SK-N-SH (cell line): Measurements from ENCODE around the gene OTUB1. TPM values are rescaled to one million over a fixed set of nuclear protein-coding genes. Genes with fewer than 3 reads are reported as not detected.
A peak's percentile ranks its signal among the peaks of the same experiment; 100 is the strongest.

Experiments used
- CTCF ChIA-PET: fragments of 300-600, 350-600 bp; formaldehyde crosslinking; extraction: SDS; loops from one replicate; lab custom pipeline; 2021; lab: Yijun Ruan, JAX
- POLR2A ChIA-PET: fragments of 350-600 bp; sonication (Branson Sonifier 250); formaldehyde crosslinking; extraction: SDS; loops from one replicate; lab custom pipeline; 2020; ENCODE audit warnings: antibody characterized with exemption, inconsistent platforms; lab: Yijun Ruan, JAX
- DNase-seq: peaks from one replicate; pipeline ENCODE4 v3.0.0; 2012
- H2AFZ ChIP-seq: fragments of 200-600 bp; sonication (generic); 2 replicates; pipeline ENCODE4 v1.8.1; 2016; ENCODE audit warnings: antibody characterized with exemption, mild to moderate bottlenecking, low read depth
- H3F3A ChIP-seq: fragments of 200-600 bp; sonication (generic); replicated peaks from 2 replicates; pipeline ENCODE3; 2016; ENCODE audit warnings: antibody characterized with exemption, mild to moderate bottlenecking; ENCODE audit not compliant: insufficient read depth
- H3K27ac ChIP-seq, 2 experiments: fragments of 200-500 bp in 1 of 2; fragments of 200-600 bp in 1 of 2; sonication (Bioruptor generic) in 1 of 2; sonication (generic), shearing (Covaris generic) in 1 of 2; 2 replicates each; pipeline versions ENCODE4 v1.5.1 to v1.6.1; 2014 to 2016; ENCODE audit warnings: low read depth in 2 of 2, inconsistent platforms in 1 of 2, low read length in 1 of 2, mild to moderate bottlenecking in 1 of 2, mixed read lengths in 1 of 2
- H3K27me3 ChIP-seq: fragments of 200-600 bp; sonication (generic), shearing (Covaris generic); 2 replicates; pipeline ENCODE4 v1.6.1; 2016; ENCODE audit warnings: mixed run types; ENCODE audit not compliant: insufficient read depth
- H3K36me3 ChIP-seq, 2 experiments: fragments of 200-500 bp in 1 of 2; fragments of 200-600 bp in 1 of 2; sonication (Bioruptor generic) in 1 of 2; sonication (generic) in 1 of 2; replicated peaks in 1 of 2; 2 replicates each; pipeline versions ENCODE3 to v1.5.1; 2014 to 2016; ENCODE audit warnings: low read length in 1 of 2, mild to moderate bottlenecking in 1 of 2; ENCODE audit not compliant: insufficient read depth in 2 of 2, control insufficient read depth in 1 of 2
- H3K4me1 ChIP-seq, 2 experiments: fragments of 200-500 bp in 1 of 2; fragments of 200-600 bp in 1 of 2; sonication (Bioruptor generic) in 1 of 2; sonication (generic), shearing (Covaris generic) in 1 of 2; 2 replicates each; pipeline versions ENCODE4 v1.5.1 to v1.6.1; 2014 to 2016; ENCODE audit warnings: low read depth in 1 of 2, low read length in 1 of 2, mixed run types in 1 of 2; ENCODE audit not compliant: insufficient read depth in 2 of 2, control insufficient read depth in 1 of 2
- H3K4me2 ChIP-seq: fragments of 200-600 bp; sonication (generic), shearing (Covaris generic); 2 replicates; pipeline ENCODE4 v1.6.1; 2017; ENCODE audit warnings: mixed run types
- H3K4me3 ChIP-seq, 2 experiments: fragments of 200-500 bp in 1 of 2; fragments of 200-600 bp in 1 of 2; sonication (Bioruptor generic) in 1 of 2; sonication (generic), shearing (Covaris generic) in 1 of 2; 2 replicates each; pipeline versions ENCODE4 v1.5.1 to v1.8.1; 2014 to 2016; ENCODE audit warnings: low read depth in 2 of 2, inconsistent platforms in 1 of 2, low read length in 1 of 2, mild to moderate bottlenecking in 1 of 2, mixed read lengths in 1 of 2, moderate library complexity in 1 of 2
- H3K79me2 ChIP-seq: fragments of 200-600 bp; sonication (generic); 2 replicates; pipeline ENCODE4 v1.8.1; 2017; ENCODE audit warnings: mild to moderate bottlenecking; ENCODE audit not compliant: insufficient read depth
- H3K9ac ChIP-seq: fragments of 200-600 bp; sonication (generic); 2 replicates; pipeline ENCODE4 v1.6.1; 2017; ENCODE audit warnings: mixed run types
- H3K9me2 ChIP-seq: fragments of 200-600 bp; sonication (generic); 2 replicates; pipeline ENCODE4 v1.6.1; 2017; ENCODE audit warnings: mixed run types
- H3K9me3 ChIP-seq: fragments of 200-600 bp; sonication (generic); 2 replicates; pipeline ENCODE4 v1.6.1; 2017; ENCODE audit warnings: mixed run types, mild to moderate bottlenecking, moderate library complexity
- H4K20me1 ChIP-seq: fragments of 200-600 bp; sonication (generic); 2 replicates; pipeline ENCODE4 v1.6.1; 2017; ENCODE audit warnings: mild to moderate bottlenecking, mixed run types; ENCODE audit not compliant: insufficient read depth
- GABPA ChIP-seq: IDR thresholded peaks from 2 replicates; pipeline ENCODE4 v1.4.0; 2012; ENCODE audit warnings: low read depth, mild to moderate bottlenecking
- IRF3 ChIP-seq: fragments of 150-350 bp; IDR thresholded peaks from 2 replicates; pipeline ENCODE4 v1.6.1; 2016; ENCODE audit warnings: mild to moderate bottlenecking, low read depth, low read length
- MXI1 ChIP-seq: IDR thresholded peaks from 2 replicates; pipeline ENCODE4 v1.6.1; 2012; ENCODE audit warnings: mild to moderate bottlenecking, low read depth, low read length, improper control_type of control experiment
- NFIC ChIP-seq: IDR thresholded peaks from 2 replicates; pipeline ENCODE4 v1.4.0; 2012; ENCODE audit warnings: borderline replicate concordance
- PBX3 ChIP-seq: IDR thresholded peaks from 2 replicates; pipeline ENCODE4; 2012
- RAD21 ChIP-seq: IDR thresholded peaks from 2 replicates; pipeline ENCODE4 v1.6.1; 2012; ENCODE audit warnings: mild to moderate bottlenecking, low read length
- SIN3A ChIP-seq: IDR thresholded peaks from 2 replicates; pipeline ENCODE4 v1.6.1; 2012; ENCODE audit warnings: low read depth, mild to moderate bottlenecking, low read length, moderate library complexity, borderline replicate concordance
- SMC3 ChIP-seq: IDR thresholded peaks from 2 replicates; pipeline ENCODE4 v1.6.1; 2012; ENCODE audit warnings: low read depth, low read length, improper control_type of control experiment
- USF1 ChIP-seq: IDR thresholded peaks from 2 replicates; pipeline ENCODE4 v1.4.0; 2012; ENCODE audit warnings: low read depth, borderline replicate concordance
- USF2 ChIP-seq: fragments of 150-350 bp; IDR thresholded peaks from 2 replicates; pipeline ENCODE4 v1.6.1; 2017; ENCODE audit warnings: antibody characterized with exemption, low read length, low read depth, borderline replicate concordance
- YY1 ChIP-seq: IDR thresholded peaks from 2 replicates; pipeline ENCODE4 v1.4.0; 2012; ENCODE audit warnings: low read depth, mild to moderate bottlenecking
- ZBTB33 ChIP-seq: IDR thresholded peaks from 2 replicates; pipeline ENCODE4 v1.4.0; 2012; ENCODE audit warnings: low read depth, borderline replicate concordance
- WGBS: methylation state at CpG from one replicate; pipeline ENCODE4 v1.1.6; 2017; ENCODE audit warnings: low lambda C conversion rate; 5-methylcytosine and 5-hydroxymethylcytosine counted together
- polyA plus RNA-seq, 3 experiments: library from polyadenylated mRNA; depleted of rRNA; stranded (reverse); fragments of >200 nt; gene quantifications; 2 replicates each; pipeline ENCODE4 v1.2.3, GENCODE V29; 2012

The OTUB1 gene
- polyA plus RNA-seq, 1 of the 3 experiments (the other 2 are of a cell fraction) = 183 TPM

GRCh38 chr11:64037027-64037634 lies 50.9 kb downstream of the OTUB1 start:
- H3K79me2 ChIP-seq = no peaks in the 10 kb centered on the region
- peaks cover 3 to 67% of the 10 kb centered on the region in 2 experiments; a peak in 2 of 4 replicates for H3K4me1 ChIP-seq
- no peaks in the 10 kb centered on the region for H3F3A ChIP-seq
- no peak overlapping the region for H2AFZ ChIP-seq
- ChIA-PET CTCF (interaction anchor here (0.7 to 11.1 kb wide), 7 partner anchors 11 to 200 kb away, joined by 3 to 207 read pairs (median 4); no protein-coding TSS in a partner anchor), POLR2A (interaction anchor here (0.9 to 1.4 kb wide), 7 partner anchors 9 to 63 kb away, joined by 3 to 5 read pairs (median 4); partner anchors contain the start of gene COX8A)
- H3K36me3 ChIP-seq = no peaks in the 10 kb centered on the region
- no peak overlapping the region for H3K9ac ChIP-seq
- peak overlapping the region; percentile 58 to 62; a peak in 2 of 4 replicates for H3K4me3 ChIP-seq
- peak overlapping the region; percentile 82 for H3K4me2 ChIP-seq
- no peaks in the 10 kb centered on the region for H3K9me2 ChIP-seq
- H3K27ac ChIP-seq = peak overlapping the region in 1 of 2 experiments; percentile 84; a peak in 2 of 4 replicates
- no peaks in the 10 kb centered on the region for H3K27me3 ChIP-seq
- 0 out of 2 replicates have a peak, but pooled peaks cover 3% of the 10 kb centered on the region for H4K20me1 ChIP-seq
- no peaks in the 10 kb centered on the region for H3K9me3 ChIP-seq
- no peak for DNase-seq
- WGBS = 85% methylated on average over 13 of the region's 23 CpGs
- TF ChIP-seq PBX3 (no peak), SMC3 (no peak), SIN3A (no peak), ZBTB33 (no peak), IRF3 (no peak), RAD21 (no peak), MXI1 (no peak), YY1 (no peak), GABPA (no peak), NFIC (no peak), USF2 (no peak), USF1 (no peak)
